Loucy (cell line): ENCODE results near the gene PPARG.

Source experiments
- EZH2phosphoT487 ChIP-seq: fragments of 200-600 bp; IDR thresholded peaks from 2 replicates; pipeline ENCODE4 v1.6.1; 2018; ENCODE audit warnings: antibody characterized with exemption, mild to moderate bottlenecking, moderate library complexity, borderline replicate concordance
- TF ChIP-seq, protein P1 (sequence below): fragments of 200-600 bp; sonication (generic); conservative IDR thresholded peaks from 2 replicates; pipeline ENCODE4 v1.5.1; 2014; ENCODE audit warnings: mild to moderate bottlenecking, antibody characterized with exemption, low read length

DNA sequence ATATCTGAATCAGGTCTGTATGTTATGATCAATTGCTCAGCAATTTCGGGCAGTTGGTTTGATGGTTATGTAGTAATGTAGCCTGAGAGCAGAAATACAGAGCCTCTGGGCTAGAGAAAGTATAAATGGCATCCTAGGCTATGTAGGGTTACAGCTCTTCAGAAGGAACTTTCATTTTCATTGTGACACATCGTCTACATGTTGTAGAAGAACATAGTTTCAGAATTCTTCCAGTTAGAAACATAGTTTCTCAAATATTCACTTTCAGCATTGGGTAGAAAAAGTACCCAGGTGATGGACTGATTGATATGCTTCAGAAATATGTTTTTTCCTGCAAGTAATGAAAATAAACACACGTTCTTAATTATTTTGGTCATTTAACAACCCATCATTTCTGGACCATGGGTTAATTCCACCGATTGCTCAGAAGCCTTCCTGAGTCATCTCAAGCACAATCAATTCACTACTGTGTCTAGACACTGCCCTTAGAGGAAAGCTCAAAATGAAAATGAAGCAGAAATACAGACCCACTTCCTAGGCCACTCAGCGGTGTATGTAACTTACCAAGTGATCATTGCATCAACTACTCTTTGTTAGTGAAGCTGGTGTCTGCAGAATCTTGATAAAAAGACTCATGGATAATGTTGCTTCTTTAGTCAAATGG, 106.6 kb downstream of the PPARG start:
- TF ChIP-seq, protein P1, sequence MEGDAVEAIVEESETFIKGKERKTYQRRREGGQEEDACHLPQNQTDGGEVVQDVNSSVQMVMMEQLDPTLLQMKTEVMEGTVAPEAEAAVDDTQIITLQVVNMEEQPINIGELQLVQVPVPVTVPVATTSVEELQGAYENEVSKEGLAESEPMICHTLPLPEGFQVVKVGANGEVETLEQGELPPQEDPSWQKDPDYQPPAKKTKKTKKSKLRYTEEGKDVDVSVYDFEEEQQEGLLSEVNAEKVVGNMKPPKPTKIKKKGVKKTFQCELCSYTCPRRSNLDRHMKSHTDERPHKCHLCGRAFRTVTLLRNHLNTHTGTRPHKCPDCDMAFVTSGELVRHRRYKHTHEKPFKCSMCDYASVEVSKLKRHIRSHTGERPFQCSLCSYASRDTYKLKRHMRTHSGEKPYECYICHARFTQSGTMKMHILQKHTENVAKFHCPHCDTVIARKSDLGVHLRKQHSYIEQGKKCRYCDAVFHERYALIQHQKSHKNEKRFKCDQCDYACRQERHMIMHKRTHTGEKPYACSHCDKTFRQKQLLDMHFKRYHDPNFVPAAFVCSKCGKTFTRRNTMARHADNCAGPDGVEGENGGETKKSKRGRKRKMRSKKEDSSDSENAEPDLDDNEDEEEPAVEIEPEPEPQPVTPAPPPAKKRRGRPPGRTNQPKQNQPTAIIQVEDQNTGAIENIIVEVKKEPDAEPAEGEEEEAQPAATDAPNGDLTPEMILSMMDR, result no peak
- no peak for TF ChIP-seq EZH2phosphoT487
